GM21367 (cell line): ENCODE data around the gene ARHGEF33.

ENCODE experiments used
- ATAC-seq: cut with Tn5 transposase; IDR thresholded peaks from one replicate; pipeline ENCODE4 v1.9.1; 2021; ENCODE audit not compliant: unreplicated experiment

Gene ARHGEF33

GRCh38 chr2:38889575-38889974 lies at the start of gene ARHGEF33:
Gene ARHGEF33, plus strand, starts transcription at chr2:38889875. Its CDS starts 29,573 bp downstream, at chr2:38919448.
- ATAC-seq, result no peak

- peak; percentile 95 for ATAC-seq
These were observed 39.6 kb upstream of the ARHGEF33 start for GRCh38 chr2:38850045-38850444.

DNA sequence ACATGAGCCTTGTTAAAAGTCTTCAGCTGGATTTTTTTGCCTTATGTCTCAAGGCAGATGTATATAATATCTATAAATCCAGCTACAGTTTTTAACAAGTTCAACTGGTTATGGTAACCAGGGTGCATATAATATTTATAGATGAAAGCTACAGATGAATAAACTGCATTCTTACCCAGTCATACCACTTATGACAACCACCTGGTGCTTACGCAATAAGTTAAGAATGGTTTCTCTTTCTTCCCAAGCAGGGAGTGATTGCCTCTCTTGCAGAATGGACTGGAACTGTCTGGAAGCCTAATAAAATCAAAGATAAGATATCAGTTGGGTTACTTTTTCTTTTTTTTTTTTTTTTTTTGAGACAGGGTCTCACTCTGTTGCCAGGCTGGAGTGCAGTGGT lies 33.5 kb upstream of the ARHGEF33 start:
- ATAC-seq, result no peak

GRCh38 chr2:38862476-38862875 lies 27.2 kb upstream of the ARHGEF33 start:
- no peak for ATAC-seq

GRCh38 chr2:38863061-38863695 lies 26.5 kb upstream of the ARHGEF33 start:
- no peak for ATAC-seq

GRCh38 chr2:38866773-38867443 lies 22.8 kb upstream of the ARHGEF33 start:
- no peak for ATAC-seq

DNA sequence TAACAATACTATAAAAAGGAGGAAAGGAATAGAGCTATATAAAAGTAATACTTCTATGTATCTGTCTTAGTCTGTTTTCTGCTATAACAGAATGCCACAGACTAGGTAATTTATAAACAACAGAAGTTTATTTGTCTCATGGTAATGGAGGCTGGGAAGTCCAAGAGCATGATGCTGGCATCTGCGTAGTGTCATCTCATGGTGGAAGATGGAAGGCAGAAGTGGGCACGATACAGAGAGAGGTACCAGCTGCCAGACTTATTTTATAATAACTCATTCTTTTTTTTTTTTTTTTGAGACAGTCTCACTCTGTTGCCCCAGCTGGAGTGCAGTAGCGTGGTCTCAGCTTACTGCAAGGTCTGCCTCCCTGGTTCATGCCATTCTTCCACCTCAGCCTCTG lies 18.2 kb upstream of the ARHGEF33 start:
- no peak for ATAC-seq

DNA sequence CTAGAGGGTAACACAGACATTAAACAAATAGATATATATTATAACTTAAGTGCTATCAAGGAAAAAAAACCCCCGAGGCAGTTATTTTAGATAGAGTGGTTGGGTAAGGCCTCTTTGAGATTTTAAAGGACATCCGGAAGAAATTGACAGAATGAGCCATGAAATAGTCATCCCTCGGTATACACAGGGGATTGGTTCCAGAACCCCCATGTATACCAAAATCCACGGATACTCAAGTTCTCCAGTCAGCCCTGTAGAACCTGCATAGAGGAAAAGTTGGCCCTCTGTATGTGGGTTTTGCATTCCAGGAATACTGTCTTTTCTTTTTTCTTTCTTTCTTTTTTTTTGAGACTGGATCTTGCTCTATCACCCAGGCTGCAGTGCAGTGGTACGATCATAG lies 15.9 kb upstream of the ARHGEF33 start:
- no peak for ATAC-seq

DNA sequence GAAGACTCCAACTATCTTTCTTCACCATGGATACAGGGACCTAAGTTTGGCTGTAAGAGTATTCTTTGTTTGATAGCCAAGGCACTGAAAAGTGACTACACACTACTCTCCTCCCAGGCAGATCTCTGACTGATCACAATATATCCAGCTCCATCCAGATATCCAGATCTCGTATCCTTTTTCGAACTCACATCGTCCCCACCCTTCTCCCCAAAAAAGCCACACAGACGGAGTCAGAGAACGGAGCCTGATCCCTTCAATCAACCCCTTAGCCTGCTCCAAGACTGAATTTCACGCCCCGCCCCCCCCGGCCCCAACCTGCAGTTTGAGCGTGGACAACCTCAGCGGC lies 14.5 kb upstream of the ARHGEF33 start:
- ATAC-seq, result peak; percentile 4

GRCh38 chr2:38875576-38876367 lies 13.9 kb upstream of the ARHGEF33 start, which contains the start of the genes DHX57 and MORN2:
Gene DHX57, minus strand, starts transcription at chr2:38875934. Its CDS starts 7,529 bp downstream, at chr2:38868405.
Gene MORN2, plus strand, starts transcription at chr2:38875976.
- ATAC-seq, result peak; percentile 100

- no peak for ATAC-seq
These were observed 13.3 kb upstream of the ARHGEF33 start for GRCh38 chr2:38876407-38876806.

GRCh38 chr2:38886063-38886462 lies 3.6 kb upstream of the ARHGEF33 start:
- ATAC-seq, result no peak

DNA sequence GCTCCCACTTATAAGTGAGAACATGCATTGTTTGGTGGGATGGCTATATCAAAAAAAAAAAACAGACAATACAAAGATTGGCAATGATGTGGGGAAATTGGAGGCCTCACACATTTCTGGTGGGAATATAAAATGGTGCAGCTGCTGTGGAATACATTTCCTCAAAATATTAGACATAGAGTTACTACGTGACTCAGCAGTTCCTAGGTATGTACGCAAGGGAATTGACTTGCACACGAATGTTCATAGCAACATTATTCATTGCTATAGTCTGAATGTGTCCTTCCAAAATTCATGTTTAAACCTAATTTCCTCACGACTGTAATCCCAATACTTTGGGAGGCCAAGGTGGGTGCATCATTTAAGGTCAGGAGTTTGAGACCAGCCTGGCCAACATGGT lies 2.3 kb upstream of the ARHGEF33 start:
- no peak for ATAC-seq

- no peak for ATAC-seq
These were observed 1.6 kb upstream of the ARHGEF33 start for GRCh38 chr2:38887902-38888554.

DNA sequence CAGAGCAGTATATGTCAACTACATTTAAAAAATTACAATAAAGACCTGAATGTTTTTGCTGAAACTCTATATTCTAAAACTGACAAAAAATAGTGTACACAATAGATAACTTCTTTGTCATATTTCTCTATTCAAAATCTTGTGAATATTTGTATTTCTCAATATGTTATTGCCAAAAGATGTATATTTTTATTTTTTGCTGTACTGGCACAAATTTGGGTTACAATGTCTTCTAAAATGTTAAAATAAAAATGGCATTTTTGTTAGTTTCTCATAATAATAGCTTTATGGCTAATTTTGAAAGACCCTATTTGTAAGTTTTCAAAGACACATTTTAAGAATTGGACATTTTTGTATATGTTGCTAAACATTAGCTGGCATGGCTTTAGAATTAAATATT lies 630 bp upstream of the ARHGEF33 start:
- no peak for ATAC-seq

GRCh38 chr2:38892819-38893218 lies 3.1 kb downstream of the ARHGEF33 start:
- ATAC-seq, result no peak

GRCh38 chr2:38898256-38898655 lies 8.6 kb downstream of the ARHGEF33 start:
- no peak for ATAC-seq

- no peak for ATAC-seq
These were observed 11.1 kb downstream of the ARHGEF33 start for GRCh38 chr2:38900726-38901125.

GRCh38 chr2:38905251-38905650 lies 15.6 kb downstream of the ARHGEF33 start:
- ATAC-seq, result no peak

DNA sequence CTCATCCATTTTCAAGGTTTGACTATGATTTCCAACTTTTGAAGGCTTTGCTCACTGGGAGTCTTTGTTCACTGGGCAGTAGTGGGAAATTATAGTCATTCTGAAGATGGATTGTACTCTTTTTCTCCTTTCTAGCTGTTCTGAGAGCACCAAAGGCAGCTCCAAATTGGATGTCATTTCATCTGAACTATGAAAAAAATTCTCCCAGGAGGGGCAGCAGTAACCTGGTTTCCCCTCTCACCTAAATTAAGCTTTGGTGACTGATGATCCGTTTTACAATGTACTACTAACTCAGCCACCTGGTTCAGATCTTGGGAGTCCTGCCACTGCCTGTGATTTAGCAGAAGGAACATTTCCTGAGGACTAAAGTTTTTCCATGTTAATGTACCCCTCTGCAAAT lies 17.6 kb downstream of the ARHGEF33 start:
- no peak for ATAC-seq
